Hepatocyte (in vitro differentiated cells): ENCODE data around the gene PMS1.

ENCODE experiments used
- EZH2 ChIP-seq: fragments of 200-600 bp; sonication (generic); IDR thresholded peaks from 2 replicates; pipeline ENCODE4 v1.6.1; 2016; ENCODE audit warnings: antibody characterized with exemption, mild to moderate bottlenecking, borderline replicate concordance
- EZH2phosphoT487 ChIP-seq: fragments of 200-600 bp; sonication (generic); IDR thresholded peaks from one replicate; pipeline ENCODE4 v1.6.1; 2018; ENCODE audit warnings: antibody characterized with exemption, mild to moderate bottlenecking, low read depth, moderate library complexity; ENCODE audit not compliant: unreplicated experiment, severe bottlenecking
- TF ChIP-seq, protein P1 (sequence below): fragments of 200-600 bp; sonication (generic); IDR thresholded peaks from 2 replicates; pipeline ENCODE4 v1.5.1; 2016; ENCODE audit warnings: antibody characterized with exemption, mild to moderate bottlenecking; ENCODE audit not compliant: poor library complexity

DNA sequence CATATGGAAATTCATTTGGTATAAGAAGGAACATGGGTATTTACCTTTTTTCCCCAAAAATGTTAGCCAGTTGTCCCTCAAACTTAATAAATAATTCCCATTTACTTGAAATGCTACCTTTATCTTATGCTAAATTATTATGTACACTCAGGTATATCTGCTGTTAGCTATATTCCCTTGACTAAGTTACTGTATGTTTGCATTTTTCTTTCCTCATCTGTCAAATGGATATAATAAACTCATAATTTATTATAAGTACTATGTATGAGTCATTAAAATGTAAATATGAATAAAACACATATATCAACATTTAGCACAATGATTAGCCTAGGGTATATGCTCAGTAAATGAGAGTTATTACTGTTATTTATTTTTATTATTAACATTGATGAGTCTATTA, 117.4 kb downstream of the PMS1 start:
- TF ChIP-seq, protein P1, sequence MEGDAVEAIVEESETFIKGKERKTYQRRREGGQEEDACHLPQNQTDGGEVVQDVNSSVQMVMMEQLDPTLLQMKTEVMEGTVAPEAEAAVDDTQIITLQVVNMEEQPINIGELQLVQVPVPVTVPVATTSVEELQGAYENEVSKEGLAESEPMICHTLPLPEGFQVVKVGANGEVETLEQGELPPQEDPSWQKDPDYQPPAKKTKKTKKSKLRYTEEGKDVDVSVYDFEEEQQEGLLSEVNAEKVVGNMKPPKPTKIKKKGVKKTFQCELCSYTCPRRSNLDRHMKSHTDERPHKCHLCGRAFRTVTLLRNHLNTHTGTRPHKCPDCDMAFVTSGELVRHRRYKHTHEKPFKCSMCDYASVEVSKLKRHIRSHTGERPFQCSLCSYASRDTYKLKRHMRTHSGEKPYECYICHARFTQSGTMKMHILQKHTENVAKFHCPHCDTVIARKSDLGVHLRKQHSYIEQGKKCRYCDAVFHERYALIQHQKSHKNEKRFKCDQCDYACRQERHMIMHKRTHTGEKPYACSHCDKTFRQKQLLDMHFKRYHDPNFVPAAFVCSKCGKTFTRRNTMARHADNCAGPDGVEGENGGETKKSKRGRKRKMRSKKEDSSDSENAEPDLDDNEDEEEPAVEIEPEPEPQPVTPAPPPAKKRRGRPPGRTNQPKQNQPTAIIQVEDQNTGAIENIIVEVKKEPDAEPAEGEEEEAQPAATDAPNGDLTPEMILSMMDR, result no peak
- TF ChIP-seq EZH2phosphoT487, result no peak
- TF ChIP-seq EZH2, result no peak
